Measurements from ENCODE around the gene ZMYND8. TPM values are rescaled to one million over a fixed set of nuclear protein-coding genes. Genes with fewer than 3 reads are reported as not detected.
"Not testable (repeated sequence)": the region's sequence is repeated elsewhere in the genome, so short reads cannot be mapped to it uniquely, and the experiment has no call there.

Gene ZMYND8
- total RNA-seq, 1 donor from 2014 or later, result 52.3 TPM

- intact Hi-C loops (cut with micrococcal nuclease), result no loop called here
Measured at GRCh38 chr20:47187450-47188195, 168.9 kb downstream of the ZMYND8 start.

DNA sequence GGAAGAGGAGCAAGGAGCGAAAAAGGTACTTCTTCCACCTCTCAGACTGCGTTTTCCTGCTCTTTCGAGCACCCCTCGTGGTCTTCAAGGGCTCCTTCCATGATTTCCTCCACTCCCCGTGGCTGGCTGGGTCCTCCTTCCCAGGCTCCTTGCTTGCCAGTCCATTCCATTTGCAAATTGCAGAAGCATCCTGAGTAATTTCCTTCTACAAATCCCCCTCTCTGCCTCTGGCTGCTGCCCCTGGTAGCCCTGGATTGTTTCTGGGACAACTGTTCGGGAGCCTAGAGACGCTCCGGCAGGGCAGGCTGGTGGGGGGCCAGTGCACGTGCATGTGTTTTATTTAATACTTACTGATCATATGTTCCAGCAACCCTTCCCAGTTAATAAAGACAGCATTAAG, 173.1 kb downstream of the ZMYND8 start:
- intact Hi-C loops (cut with micrococcal nuclease), result no loop called here

DNA sequence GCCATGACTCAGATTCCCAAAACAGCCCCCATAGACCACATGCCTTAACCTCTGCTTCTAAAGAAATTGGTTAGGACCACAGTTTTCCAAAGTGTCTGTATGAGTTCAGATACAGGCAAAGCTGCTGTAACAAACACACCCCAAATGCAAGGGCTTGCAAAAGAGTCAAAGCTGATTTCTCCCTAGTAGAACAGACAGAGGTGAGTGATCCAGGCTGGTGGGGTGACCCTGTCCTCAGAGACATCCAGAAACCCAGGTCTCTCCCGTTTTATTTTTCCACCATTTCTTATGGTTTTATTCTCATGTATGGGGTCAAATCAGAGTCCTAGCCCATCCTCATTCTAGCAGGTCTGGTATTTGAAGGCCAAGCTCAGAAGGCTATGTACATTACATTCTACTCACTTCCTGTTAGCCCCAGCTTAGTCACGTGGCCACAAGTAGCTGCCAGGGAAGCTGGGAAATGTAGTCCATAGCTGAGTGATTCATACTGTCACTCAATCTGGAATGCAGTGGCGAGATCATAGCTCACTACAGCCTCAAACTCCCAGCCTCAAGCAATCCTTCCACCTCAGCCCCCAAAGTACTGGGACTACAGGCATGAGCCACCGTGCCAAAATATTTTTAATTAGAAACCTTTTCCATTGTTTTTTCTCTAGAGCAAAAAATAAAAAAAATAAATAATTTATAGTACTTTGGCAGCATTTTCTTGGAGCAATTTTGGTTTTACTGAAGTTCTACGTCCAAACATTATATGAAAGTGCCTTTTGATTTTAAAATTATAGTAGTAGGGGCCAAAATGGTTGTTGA, 175.2 kb downstream of the ZMYND8 start:
- intact Hi-C loops (cut with micrococcal nuclease), result no loop called here

- intact Hi-C loops (cut with micrococcal nuclease), result no loop called here
Measured at GRCh38 chr20:47179267-47179666, 177.2 kb downstream of the ZMYND8 start.

DNA sequence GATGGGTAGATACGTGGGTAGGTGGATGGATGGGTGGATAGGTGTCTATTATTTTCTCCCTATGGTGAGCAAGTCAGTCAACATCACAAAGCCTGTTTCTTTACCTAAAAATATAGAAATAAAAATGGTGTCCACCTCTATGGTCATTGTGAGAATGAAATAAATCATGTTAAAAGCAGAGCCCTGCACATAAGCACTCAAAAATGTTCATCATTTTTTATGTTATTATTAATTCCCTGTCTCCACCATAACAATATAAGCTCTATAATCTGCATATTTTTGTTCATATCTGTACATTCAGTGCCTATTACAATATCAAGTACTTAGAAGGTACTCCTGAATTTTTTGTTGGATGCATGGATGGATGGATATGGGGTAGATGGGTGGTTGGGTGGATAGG, 177.6 kb downstream of the ZMYND8 start:
- intact Hi-C loops (cut with micrococcal nuclease), result no loop called here

GRCh38 chr20:47178277-47178676, 178.2 kb downstream of the ZMYND8 start:
- intact Hi-C loops (cut with micrococcal nuclease), result no loop called here

GRCh38 chr20:47176217-47176616, 180.3 kb downstream of the ZMYND8 start:
- intact Hi-C loops (cut with micrococcal nuclease), result not testable (repeated sequence)

GRCh38 chr20:47175493-47175892, 181.0 kb downstream of the ZMYND8 start:
- intact Hi-C loops (cut with micrococcal nuclease), result no loop called here

DNA sequence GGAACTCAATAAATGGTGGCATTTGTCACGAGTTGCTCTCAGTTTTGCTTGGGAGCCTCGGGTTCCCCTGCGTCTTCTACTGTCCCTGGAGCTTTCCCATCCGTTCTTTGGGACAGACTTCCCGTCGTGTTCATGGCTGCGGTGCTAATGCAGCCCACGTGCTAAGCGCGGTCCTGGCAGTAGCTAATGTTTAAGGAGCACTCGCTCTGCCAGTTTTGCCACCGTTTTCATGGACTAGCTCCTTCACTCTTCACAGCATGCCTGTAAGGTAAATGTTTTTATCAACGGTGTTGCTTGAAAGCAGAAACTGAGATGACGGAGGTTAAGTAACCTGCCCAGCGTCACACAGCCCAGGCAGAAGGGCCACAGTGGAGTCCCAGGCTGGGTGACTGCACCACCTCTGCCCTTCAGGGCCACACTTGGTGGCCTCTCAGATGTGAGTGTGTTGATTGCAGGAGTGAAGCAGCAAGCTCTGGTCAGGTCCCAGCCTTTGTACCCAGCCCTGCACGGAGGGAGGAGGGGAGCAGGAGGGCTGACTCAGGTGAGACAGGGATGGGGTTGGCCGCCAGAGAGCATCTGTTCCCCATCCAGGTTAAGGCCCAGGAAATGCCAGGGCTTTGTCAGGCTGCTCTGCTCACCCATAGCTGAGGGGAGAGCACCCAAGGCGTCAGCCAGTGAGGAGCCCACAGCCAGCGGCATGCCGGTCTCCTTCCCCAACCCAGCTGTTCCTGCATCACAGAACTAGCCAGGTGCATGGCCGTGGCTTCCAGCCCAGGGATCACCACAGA, 181.8 kb downstream of the ZMYND8 start:
- intact Hi-C loops (cut with micrococcal nuclease), result no loop called here

DNA sequence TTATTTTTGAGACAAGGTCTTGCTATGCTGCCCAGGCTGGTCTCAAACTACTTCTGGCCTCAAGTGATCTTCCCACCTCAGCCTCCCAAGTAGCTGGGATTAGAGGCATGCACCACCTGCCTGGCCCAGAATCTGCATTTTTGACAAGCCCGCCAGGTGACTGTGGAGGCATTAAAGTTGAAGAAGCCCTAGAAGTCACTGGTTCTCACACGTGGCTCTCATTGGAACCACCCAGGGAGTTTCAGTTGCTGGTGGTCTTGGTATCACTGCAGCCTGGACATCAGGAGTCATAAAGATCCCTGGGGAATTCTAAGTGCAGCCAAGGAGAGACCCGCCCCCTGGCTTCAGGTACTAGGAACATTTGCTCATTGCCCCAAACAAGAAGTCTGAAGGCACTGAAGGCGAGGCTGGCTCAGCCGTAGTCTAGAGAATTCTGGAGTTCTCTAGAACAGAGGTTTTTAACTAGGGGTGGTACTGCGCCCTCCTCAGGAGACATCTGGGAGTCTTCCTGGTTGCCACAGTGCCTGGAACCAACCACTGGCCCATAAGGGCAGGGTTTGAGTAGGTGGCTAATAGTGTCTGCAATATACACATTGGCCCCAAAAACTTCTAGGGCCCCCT, 182.8 kb downstream of the ZMYND8 start:
- intact Hi-C loops (cut with micrococcal nuclease), result no loop called here

GRCh38 chr20:47172579-47172978, 183.9 kb downstream of the ZMYND8 start:
- intact Hi-C loops (cut with micrococcal nuclease), result no loop called here

- intact Hi-C loops (cut with micrococcal nuclease), result no loop called here
Measured at GRCh38 chr20:47167846-47168245, 188.7 kb downstream of the ZMYND8 start.

GRCh38 chr20:47165376-47165865, 191.1 kb downstream of the ZMYND8 start:
- intact Hi-C loops (cut with micrococcal nuclease), result no loop called here

GRCh38 chr20:47164140-47164539, 192.4 kb downstream of the ZMYND8 start:
- intact Hi-C loops (cut with micrococcal nuclease), result no loop called here

- intact Hi-C loops (cut with micrococcal nuclease), result no loop called here
Measured at GRCh38 chr20:47161411-47161810, 195.1 kb downstream of the ZMYND8 start.

DNA sequence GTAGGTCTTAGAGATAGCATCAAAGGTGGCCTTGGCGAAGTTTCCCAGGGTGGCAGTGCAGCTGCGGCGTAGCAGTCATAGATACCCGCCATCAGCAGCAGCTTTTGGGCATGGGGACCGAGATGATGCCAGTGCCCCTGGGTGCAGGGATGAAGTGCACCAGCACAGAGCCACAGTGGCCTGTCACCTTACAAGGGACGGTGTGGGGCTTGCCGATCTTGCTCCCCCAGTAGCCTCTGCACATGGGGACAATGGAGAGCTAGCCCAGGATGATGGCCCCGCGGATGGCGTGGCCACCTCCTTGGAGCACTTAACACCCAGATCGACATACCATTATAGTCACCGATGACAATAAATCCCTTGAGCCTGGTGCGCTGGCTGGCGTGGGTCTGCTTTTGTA, 195.5 kb downstream of the ZMYND8 start:
- intact Hi-C loops (cut with micrococcal nuclease), result no loop called here

- intact Hi-C loops (cut with micrococcal nuclease), result no loop called here
Measured at GRCh38 chr20:47160240-47160639, 196.3 kb downstream of the ZMYND8 start.
